Breast epithelium (tissue), 4 donors: Measurements from ENCODE around the gene KRT6B. TPM values are rescaled to one million over a fixed set of nuclear protein-coding genes. Genes with fewer than 3 reads are reported as not detected.

Source experiments
- DNase-seq, 2 donors: peaks; one replicate each; pipeline ENCODE4 v3.0.0-alpha.2; 2019; ENCODE audit warnings: low spot score in 2 of 2
- H3K27ac ChIP-seq, 2 donors: fragments of 200-600 bp; sonication (generic) in 1 of 2; one replicate each; pipeline ENCODE4 v1.5.1; 2016 to 2019; ENCODE audit warnings: mild to moderate bottlenecking in 1 of 2
- H3K27me3 ChIP-seq, 2 donors: fragments of 200-600 bp; sonication (generic) in 1 of 2; one replicate each; pipeline versions ENCODE4 v1.5.1 to v1.6.0; 2017 to 2019; ENCODE audit warnings: control low read depth in 1 of 2, mild to moderate bottlenecking in 1 of 2
- H3K36me3 ChIP-seq: fragments of 200-600 bp; one replicate; pipeline ENCODE4 v1.5.1; 2019
- H3K4me1 ChIP-seq, 2 donors: fragments of 200-600 bp; sonication (generic); one replicate each; pipeline ENCODE4 v1.5.1; 2016 to 2019; ENCODE audit warnings: control low read depth in 1 of 2
- H3K4me3 ChIP-seq, 3 donors: fragments of 200-600 bp; sonication (generic); 1 replicate in 2 of 3; 2 replicates in 1 of 3; pipeline ENCODE4 v1.5.1; 2016 to 2019; ENCODE audit warnings: mild to moderate bottlenecking in 3 of 3, moderate library complexity in 2 of 3
- H3K9me3 ChIP-seq, 2 donors: fragments of 200-600 bp; sonication (generic) in 1 of 2; one replicate each; pipeline ENCODE4 v1.5.1; 2016 to 2019; ENCODE audit warnings: control low read depth in 1 of 2
- POLR2A ChIP-seq: fragments of 450-650 bp; IDR thresholded peaks from one replicate; pipeline ENCODE4 v1.6.1; 2016; ENCODE audit warnings: antibody characterized with exemption, mild to moderate bottlenecking, moderate library complexity
- POLR2AphosphoS5 ChIP-seq, 3 donors: sonication (generic); formaldehyde crosslinking; IDR thresholded peaks; one replicate each; pipeline ENCODE4 v1.6.1; 2017; ENCODE audit warnings: antibody characterized with exemption in 3 of 3
- intact Hi-C: fragments of 100-400 bp; cut with DNase I; formaldehyde crosslinking; loops from one replicate; pipeline ENCODE4 v1.15.1; 2023; ENCODE audit warnings: low total_unique reads
- total RNA-seq, 3 donors: library from RNA; depleted of rRNA; stranded (reverse); fragments of >200 nt; gene quantifications; one replicate each; pipeline ENCODE4 v1.1.0, GENCODE V29; 2016
- TF ChIP-seq, protein P1 (sequence below), 3 donors: fragments of 450-650 bp; IDR thresholded peaks; one replicate each; pipeline ENCODE4 v1.5.1; 2016 to 2017; ENCODE audit warnings: antibody characterized with exemption in 3 of 3, mild to moderate bottlenecking in 3 of 3, moderate library complexity in 3 of 3

The KRT6B gene
- total RNA-seq, 3 donors from 2014 or later = 42.0 to 69.2 TPM; not detected in 1

DNA sequence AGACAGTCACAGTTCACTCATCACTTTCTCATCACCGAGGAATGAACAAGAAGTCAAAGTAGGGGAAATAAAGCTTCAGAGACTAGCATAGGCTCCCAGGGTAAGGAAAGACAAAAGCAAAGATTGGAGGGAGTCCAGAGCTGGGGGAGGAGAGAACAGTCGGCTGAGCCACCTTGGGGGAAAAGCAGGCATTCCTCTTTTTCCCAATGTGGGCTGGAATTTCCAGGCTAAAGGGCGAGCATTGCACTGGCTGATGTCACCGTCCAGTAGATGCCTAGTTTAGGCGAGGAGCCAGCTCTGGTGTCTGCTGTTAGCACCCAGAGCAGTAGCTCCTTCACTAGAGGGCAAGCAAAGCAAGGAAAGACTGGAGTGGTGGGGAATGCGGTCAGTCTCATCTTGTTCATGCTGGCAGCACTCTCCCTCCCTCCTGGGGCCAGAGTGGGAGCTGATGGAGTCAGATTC, 9.3 kb downstream of the KRT6B start:
- intact Hi-C loops = no loop called here
- DNase-seq = peak in 1 of 2 donors; percentile 81
- no peaks in the 10 kb centered on the region for H3K4me1 ChIP-seq
- H3K36me3 ChIP-seq = no peaks in the 10 kb centered on the region
- TF ChIP-seq POLR2AphosphoS5 (IDR thresholded peaks at IDR 0.05) (no peak), POLR2A (no peak)
- TF ChIP-seq, protein P1, sequence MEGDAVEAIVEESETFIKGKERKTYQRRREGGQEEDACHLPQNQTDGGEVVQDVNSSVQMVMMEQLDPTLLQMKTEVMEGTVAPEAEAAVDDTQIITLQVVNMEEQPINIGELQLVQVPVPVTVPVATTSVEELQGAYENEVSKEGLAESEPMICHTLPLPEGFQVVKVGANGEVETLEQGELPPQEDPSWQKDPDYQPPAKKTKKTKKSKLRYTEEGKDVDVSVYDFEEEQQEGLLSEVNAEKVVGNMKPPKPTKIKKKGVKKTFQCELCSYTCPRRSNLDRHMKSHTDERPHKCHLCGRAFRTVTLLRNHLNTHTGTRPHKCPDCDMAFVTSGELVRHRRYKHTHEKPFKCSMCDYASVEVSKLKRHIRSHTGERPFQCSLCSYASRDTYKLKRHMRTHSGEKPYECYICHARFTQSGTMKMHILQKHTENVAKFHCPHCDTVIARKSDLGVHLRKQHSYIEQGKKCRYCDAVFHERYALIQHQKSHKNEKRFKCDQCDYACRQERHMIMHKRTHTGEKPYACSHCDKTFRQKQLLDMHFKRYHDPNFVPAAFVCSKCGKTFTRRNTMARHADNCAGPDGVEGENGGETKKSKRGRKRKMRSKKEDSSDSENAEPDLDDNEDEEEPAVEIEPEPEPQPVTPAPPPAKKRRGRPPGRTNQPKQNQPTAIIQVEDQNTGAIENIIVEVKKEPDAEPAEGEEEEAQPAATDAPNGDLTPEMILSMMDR (IDR thresholded peaks at IDR 0.05) = no peak
- H3K4me3 ChIP-seq = no peak overlapping the region
- H3K27me3 ChIP-seq = no peaks in the 10 kb centered on the region
- H3K9me3 ChIP-seq = no peaks in the 10 kb centered on the region
- peak overlapping the region; percentile 71 to 77 for H3K27ac ChIP-seq

DNA sequence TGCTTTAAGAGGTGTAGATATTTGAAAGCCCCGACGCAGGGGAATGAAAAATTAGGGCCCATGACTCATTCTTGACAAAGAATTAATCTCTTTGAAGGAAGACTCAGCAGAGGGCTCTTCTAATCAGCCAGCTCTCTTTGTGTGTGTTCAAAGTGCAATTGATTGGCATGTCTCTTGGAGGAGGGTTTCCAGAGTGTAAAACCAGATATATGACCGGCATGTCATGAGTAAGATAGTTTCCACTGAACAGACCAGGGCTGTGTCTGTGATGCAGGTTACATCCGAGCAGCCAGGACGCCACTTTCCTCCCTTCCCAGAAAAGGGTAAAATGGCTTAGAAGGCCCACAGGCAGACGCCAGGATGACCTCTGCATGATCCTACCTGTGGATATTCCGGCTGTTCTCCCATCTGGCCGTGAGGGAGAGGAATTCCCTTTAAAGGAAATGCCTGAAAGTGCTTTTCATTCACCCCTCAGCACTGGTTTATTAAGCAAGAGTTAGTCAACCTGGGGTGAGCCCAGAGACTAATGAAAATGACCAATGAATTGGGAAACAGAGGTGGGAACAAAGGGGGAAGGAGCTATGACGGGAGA, 10.5 kb downstream of the KRT6B start:
- intact Hi-C loops = no loop called here
- DNase-seq = peak in 1 of 2 donors; percentile 56
- no peaks in the 10 kb centered on the region for H3K9me3 ChIP-seq
- TF ChIP-seq, protein P1 (IDR thresholded peaks at IDR 0.05) = no peak
- TF ChIP-seq POLR2A (no peak), POLR2AphosphoS5 (IDR thresholded peaks at IDR 0.05) (no peak)
- H3K4me3 ChIP-seq = no peak overlapping the region
- H3K27ac ChIP-seq = peak overlapping the region; percentile 71 to 77
- no peaks in the 10 kb centered on the region for H3K4me1 ChIP-seq
- H3K27me3 ChIP-seq = no peaks in the 10 kb centered on the region
- H3K36me3 ChIP-seq = no peaks in the 10 kb centered on the region

DNA sequence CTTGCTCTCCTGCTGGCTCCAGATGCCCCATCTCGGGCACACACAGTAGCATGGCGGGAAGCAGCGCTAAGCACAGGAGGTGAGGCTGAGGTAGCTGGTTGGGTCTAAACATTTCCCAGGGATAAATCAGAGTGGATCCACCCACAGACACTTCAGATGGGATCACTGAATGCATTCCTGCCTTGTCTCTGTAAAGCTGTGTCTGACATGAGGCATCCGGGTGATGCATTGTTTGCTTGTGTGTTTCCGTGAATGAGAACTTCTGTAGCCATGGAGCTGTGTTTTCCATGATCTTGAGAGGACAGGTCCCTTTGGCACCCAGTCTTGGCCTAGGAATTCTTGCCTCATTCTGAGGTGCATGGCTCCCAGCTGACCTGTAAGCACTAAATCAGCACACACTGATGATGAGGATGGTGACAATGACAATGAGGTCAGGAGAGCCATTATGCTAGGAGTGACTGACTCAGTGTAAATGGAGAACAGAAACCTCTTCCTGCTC, 11.1 kb downstream of the KRT6B start:
- H3K9me3 ChIP-seq = no peaks in the 10 kb centered on the region
- peak overlapping the region; percentile 71 to 77 for H3K27ac ChIP-seq
- intact Hi-C loops = no loop called here
- no peaks in the 10 kb centered on the region for H3K4me1 ChIP-seq
- H3K27me3 ChIP-seq = no peaks in the 10 kb centered on the region
- no peaks in the 10 kb centered on the region for H3K36me3 ChIP-seq
- no peak overlapping the region for H3K4me3 ChIP-seq
- peak in 1 of 2 donors; percentile 57 for DNase-seq
- no peak for TF ChIP-seq POLR2AphosphoS5 (IDR thresholded peaks at IDR 0.05)
- TF ChIP-seq, protein P1 (IDR thresholded peaks at IDR 0.05) = no peak
- no peak for TF ChIP-seq POLR2A

DNA sequence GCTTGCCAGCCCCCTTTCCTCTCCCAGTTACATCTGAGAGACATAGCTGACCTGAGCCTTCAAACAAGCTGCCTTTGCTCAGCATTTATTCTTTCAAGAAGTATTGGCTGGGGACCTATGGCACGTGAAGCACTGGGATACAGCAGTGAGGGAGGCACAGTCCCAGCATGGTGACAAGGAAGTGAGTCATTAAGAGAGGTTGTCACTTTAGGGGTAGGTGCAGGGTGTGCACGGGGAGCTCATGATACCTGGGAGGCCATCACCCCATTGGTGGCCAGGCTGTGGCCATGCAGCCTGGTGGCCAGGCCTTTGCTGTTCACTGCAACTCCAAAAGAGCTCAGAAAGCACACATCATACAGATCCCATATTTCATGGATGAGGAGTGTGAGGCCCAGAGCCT, 12.1 kb downstream of the KRT6B start:
- H3K36me3 ChIP-seq = no peaks in the 10 kb centered on the region
- peak overlapping the region; percentile 36 to 38 for H3K27ac ChIP-seq
- no peaks in the 10 kb centered on the region for H3K9me3 ChIP-seq
- no peak for DNase-seq
- H3K4me3 ChIP-seq = no peak overlapping the region
- no peaks in the 10 kb centered on the region for H3K4me1 ChIP-seq
- intact Hi-C loops = no loop called here
- H3K27me3 ChIP-seq = no peaks in the 10 kb centered on the region
- TF ChIP-seq, protein P1 (IDR thresholded peaks at IDR 0.05) = no peak
- TF ChIP-seq POLR2AphosphoS5 (IDR thresholded peaks at IDR 0.05) (no peak), POLR2A (no peak)

DNA sequence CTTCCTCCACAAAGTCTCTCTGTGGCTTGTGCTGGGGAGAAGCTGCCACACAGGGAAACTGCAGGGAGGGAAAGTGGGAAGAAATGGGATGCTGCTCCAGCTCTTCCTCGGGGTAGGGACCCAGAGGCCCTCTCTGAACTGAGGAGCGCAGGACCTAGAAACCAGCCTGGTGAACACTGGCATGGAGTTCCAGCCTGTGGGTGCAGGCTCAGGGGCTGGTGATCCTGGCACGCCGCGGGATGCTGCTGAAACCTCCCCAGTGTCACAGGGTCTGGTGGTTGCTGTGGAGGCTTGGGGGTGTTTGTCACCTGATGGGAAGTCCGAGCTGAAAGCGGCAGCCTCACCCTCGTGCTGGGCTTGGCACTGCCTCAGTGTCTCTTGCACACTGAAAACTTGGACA, 12.5 kb downstream of the KRT6B start:
- H3K4me3 ChIP-seq = no peak overlapping the region
- DNase-seq = no peak
- intact Hi-C loops = no loop called here

More for the DNA sequence above, 12.5 kb downstream of the KRT6B start:
- no peak for TF ChIP-seq POLR2AphosphoS5 (IDR thresholded peaks at IDR 0.05)
- TF ChIP-seq, protein P1 (IDR thresholded peaks at IDR 0.05) = no peak
- no peaks in the 10 kb centered on the region for H3K4me1 ChIP-seq
- no peaks in the 10 kb centered on the region for H3K27me3 ChIP-seq
- no peaks in the 10 kb centered on the region for H3K9me3 ChIP-seq
- no peaks in the 10 kb centered on the region for H3K36me3 ChIP-seq
- peak overlapping the region; percentile 36 to 38 for H3K27ac ChIP-seq
